ENCODE results near the gene MRGPRX2. TPM values are rescaled to one million over a fixed set of nuclear protein-coding genes. Genes with fewer than 3 reads are reported as not detected.

Gene MRGPRX2
- total RNA-seq = not detected in 2 replicates

DNA sequence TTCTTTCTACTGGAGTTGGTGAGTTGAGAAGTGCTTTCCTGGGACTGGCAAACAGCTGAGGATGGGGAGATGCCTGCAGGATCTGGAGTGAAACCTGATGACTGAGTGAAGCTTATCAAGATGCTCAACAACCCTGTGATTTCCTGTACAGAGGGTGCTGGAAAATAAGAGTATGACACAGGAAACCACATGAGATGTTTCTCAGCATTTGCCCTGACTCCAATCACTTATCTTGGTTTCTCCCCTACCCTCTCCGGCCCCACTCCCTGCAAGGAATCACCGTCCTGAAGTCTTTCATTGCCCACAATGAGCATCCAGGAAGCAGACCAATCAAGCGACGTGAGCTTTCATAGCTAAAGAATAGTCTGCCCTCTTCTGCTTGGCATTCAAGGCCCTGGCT, at the start of gene MRGPRX2:
TSS of gene MRGPRX2 (minus strand) at position 89 of the 400 bp plus-strand sequence. CDS start 4,315 bp downstream, outside the sequence.
- DNase-seq (ENCODE audit: low read depth in 2 of 2) = peak in 1 of 2 donors; percentile 24

DNA sequence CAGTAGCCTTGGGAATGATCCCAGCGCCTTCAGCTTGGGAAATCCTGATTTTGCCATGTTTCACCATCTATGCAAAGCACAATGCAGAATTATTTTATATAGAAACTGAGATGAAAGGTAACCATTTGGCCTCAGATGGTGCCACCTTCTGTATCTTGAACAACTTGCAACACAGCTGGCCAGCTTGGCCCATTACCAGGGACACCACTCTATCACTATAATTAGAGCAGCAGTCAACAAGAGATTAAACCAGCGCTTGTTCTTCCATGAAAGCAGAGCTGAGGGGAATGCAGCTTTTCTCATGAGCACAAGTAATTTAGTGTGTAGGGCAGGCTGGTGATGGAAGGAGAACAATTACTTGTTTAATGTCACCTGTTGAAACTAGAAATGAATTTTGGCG, 49.8 kb upstream of the MRGPRX2 start:
- DNase-seq (ENCODE audit: low read depth in 2 of 2) = peak in 1 of 2 donors; percentile 33

DNA sequence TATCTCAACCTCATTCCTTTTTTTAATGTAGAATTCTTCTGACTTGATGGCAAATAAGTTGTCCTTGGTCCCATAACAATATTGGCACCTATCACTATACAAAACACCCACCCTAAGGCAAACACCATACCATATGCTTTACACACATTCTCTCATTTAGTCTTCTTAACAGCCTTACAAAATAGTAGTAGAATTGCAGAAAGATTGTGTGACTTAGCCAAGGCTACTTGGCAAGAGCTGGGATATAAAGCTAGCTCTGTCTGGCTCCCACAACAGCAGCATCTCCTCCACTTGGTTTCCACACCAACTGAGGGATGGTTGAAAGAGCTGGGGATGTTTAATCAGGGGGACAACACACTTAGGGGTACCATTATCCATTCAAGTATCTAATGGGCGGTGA, 46.6 kb upstream of the MRGPRX2 start:
- no peak for DNase-seq (ENCODE audit: low read depth in 2 of 2)

DNA sequence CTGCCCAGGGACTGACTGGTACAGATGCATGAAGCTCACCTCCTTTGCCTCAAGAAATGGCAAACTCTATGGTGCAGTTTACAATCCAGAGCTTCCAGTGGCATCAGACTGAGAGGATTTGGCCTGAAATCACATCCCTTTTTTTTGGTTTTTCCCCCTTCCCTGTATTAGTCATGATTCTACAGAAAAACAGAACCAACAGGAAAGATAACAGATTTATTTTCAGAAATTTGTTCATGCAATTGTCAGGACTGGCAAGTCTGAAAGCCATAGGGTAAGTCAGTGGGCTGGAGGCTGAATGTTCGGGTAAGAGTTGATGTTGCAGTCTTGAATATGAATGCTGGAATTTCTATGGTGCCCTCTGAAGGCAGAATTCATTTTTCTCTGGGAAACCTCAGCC, 44.5 kb upstream of the MRGPRX2 start:
- no peak for DNase-seq (ENCODE audit: low read depth in 2 of 2)

DNA sequence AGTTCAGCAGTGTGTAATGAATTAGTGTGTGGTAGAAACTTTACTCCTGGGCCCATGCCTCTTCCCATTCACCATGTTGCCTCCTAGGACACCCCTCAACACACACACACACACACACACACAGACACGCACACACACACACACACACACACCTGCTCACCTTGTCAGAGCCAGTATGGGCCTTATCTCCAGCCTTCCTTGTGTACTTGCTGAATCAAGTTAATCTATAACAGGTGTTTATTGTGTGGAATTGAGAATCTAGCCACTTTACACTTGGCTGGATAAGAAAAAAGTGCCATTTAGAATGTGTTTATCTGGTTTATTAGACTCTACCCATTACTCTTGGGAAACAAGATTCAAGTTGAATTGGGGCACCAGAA, 42.0 kb upstream of the MRGPRX2 start:
- no peak for DNase-seq (ENCODE audit: low read depth in 2 of 2)

DNA sequence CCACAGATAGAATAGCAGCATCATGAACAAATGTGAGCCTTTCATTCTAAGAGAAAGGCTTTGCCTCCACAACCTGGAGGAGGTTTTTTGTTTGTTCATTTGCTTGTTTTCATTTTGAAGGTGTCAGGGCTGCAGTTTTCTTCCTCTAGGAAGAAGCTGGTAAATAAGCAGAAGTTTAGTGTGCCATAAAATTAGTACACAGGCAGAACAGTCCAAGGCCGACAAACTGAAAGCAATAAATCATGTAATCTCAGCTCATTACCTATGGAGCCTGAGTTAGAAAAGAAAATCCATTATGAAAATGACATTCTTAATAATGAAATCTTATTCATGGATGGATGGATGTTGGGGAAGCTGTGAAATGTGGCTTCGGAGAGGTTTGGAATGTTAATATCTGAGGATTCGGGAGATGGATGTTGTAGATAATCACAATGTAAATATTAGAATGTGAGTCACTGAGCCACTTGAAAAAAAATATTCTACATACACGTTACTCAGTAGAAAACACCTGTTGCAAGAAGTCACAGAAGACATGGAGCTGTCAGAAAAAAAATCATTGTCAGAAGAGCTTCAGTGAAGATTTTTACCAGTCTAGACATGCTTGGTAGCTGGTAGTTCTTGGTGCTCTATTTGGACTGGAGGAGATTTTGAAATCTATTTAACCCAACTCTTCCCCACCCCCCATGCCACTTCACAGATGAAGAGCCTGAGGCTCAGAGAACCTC, 41.4 kb upstream of the MRGPRX2 start:
- DNase-seq (ENCODE audit: low read depth in 2 of 2) = no peak

DNA sequence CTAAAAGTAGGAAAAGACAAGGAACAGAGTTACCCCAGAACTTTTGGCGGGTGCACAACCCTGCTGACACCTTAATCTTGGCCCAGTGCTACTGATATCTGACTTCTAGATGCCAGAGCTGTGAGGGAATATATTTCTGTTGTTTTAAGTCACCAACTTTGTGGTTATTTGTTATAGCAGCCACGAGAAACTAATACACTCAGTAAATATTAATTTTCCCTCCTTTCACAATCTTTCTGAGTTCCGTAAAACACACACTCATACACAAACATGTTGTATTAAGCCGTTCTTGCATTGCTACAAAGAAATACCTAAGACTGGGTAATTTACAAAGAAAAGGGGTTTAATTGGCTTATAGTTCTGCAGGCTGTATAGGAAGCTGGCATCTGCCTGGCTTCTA, 40.4 kb upstream of the MRGPRX2 start:
- no peak for DNase-seq (ENCODE audit: low read depth in 2 of 2)

DNA sequence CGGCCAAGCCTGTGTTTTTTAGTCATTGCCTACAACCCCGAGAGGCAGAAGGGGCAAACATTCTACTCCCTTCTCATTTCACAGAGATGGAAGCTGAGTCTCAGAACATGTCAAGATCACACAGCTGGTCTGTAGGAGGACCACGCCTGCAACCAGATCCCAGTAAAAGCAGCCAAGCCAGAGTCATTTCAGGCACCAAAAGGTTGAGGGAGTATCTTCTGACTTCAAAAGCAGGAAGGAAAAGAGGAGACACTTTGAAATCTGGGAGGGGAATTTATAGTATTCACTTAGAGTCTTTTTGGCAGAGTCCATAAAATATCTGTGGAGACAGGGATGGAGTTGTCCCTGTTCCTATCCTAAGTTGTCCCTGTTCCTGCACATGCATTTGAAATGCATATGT, 38.6 kb upstream of the MRGPRX2 start:
- DNase-seq (ENCODE audit: low read depth in 2 of 2) = no peak

DNA sequence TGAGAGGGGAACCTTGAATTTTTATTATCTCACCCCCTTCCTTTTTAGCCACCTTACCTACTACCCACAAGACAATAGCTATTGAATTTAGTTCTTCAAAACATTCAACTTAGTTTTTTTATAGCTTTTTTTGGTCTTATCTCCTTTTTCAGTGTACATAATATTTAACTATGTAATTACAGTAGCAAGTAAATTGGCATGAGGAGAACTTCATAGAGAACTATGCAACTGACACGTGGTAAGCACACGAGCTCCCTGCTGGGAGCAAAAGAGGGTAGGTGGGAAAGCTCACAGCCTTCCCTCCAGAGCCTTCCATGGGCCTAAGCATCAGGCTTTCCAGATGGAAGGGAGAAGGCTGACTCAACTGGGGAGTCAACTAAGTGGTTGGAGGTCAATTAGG, 34.3 kb upstream of the MRGPRX2 start:
- no peak for DNase-seq (ENCODE audit: low read depth in 2 of 2)

DNA sequence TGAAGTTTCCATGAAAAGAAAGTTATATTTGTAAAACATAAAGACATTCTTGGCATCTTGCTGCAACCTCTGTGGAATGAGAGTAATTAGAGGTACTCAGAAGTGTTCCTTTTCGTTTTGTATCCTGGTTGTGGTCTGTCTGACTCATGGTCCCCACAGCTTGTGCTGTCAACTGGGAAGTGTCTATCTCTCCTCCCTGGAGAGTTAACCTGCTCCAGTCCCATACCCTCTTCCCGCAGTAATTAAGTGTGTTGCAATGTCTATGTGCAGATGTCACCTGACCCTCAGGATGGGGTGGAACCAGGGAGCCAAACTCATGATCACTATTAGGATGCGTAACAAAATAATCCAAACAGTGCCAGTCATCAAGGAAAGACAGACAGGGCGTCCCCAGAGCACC, 33.5 kb upstream of the MRGPRX2 start:
- no peak for DNase-seq (ENCODE audit: low read depth in 2 of 2)

DNA sequence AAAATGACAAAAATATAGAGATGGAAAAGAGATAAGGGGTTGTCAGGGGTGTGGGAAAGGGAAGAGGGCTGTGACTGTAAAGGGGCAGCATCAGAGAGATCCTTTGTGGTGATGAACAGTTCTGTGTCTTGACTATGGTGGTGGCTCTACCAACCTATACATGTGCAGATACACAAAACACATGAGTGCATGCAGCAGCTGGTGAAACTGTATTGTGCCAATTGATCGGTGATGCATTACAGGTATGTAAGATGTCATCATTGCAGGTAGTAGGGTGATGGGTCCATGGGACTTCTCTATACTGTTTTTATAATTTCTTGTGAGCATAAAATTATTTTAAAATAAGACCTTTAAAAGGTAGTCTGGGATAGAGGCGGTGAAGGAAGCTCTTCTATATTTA, 32.3 kb upstream of the MRGPRX2 start:
- DNase-seq (ENCODE audit: low read depth in 2 of 2) = no peak

DNA sequence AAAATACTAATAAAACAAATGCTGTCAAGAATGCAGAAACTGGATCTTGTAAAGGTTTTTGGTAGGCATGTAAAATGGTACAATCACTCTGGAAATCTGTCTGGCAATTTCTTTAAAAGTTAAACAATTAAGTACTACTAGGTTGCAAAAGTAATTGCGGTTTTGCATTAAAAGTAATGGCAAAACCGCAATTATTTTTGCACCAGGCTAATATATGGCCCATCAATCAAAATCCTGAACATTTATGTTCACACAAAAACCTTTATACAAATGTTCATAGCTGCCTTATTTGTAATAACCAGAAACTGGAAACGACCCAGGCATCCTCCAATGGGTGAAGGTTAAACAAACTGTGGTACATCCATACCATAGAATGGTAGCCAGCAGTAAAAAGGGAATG, 31.8 kb upstream of the MRGPRX2 start:
- no peak for DNase-seq (ENCODE audit: low read depth in 2 of 2)

DNA sequence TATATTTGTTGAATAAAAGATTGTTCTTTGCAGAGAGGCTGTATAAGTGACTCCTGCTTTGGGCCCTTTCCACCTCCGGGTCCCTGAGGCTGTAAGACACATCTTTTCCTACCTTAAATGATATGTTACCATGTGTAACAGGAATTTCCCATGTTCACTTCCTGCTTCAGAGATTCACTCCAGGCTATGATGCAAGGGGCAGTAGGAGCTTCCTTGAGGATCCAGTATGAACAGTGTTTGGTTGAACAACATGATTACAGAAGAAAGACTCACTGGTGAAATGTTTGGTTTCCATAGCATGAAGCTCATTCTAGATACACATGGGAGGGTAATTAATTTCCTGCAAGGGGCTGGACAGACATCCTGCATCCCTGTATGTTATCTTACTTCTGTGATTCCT, 30.8 kb upstream of the MRGPRX2 start:
- peak in 1 of 2 donors; percentile 63 for DNase-seq (ENCODE audit: low read depth in 2 of 2)

DNA sequence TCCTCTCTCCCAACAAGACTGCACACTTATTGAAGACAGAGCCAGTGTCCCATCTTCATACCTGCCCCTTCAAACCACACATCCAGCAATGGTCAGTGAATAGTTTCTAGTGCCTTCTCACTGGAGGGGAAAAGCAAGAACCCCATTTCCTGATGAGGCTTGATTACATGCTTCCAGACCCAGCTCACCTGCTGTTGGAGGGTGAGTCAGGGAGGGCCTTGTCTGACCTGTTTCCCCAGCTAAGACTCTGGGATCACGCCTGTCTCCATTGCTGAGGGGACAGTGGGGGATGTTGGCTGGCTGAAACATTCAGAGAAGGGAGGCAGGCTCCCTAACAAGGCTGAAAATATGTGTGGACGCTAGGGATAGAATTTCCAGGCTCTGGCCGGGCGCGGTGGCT, 28.9 kb upstream of the MRGPRX2 start:
- DNase-seq (ENCODE audit: low read depth in 2 of 2) = no peak

DNA sequence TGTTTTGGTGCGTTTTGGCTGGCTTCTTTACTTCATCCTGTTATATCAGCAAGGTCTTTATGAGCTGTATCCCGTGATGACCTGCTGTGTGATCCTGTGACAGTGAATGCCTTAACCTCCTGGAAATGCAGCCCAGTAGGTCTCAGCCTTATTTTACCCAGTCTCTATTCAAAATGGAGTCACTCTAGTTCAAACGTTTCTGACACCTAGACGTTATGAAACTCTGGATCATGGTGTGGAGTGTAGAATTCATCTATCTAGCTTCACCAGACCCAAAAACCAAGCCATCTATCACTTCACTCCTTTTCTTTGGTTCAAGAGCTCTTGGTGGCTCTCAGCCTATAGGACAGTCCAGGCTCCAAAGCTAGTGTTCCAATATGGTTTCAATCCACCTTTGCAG, 28.3 kb upstream of the MRGPRX2 start:
- no peak for DNase-seq (ENCODE audit: low read depth in 2 of 2)

DNA sequence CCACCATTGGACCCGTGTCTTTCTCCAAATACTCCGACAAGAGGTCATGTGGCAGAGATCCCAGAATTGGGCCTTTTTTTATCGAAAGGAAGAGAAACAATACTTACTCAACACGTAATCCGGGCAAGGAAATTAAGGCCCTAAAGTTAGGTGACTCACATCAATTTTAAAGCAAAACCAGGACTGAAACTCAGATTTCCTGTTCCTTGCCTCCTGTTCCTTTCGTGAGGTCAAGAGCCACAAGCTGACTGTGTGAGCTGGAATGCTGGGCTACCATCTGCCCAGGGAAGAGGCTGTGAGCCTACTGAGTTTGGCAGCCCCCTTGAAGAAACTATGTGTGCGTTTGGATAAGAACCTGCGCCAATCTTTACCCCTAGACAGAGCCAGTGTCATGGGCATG, 27.1 kb upstream of the MRGPRX2 start:
- peak in 1 of 2 donors; percentile 94 for DNase-seq (ENCODE audit: low read depth in 2 of 2)

DNA sequence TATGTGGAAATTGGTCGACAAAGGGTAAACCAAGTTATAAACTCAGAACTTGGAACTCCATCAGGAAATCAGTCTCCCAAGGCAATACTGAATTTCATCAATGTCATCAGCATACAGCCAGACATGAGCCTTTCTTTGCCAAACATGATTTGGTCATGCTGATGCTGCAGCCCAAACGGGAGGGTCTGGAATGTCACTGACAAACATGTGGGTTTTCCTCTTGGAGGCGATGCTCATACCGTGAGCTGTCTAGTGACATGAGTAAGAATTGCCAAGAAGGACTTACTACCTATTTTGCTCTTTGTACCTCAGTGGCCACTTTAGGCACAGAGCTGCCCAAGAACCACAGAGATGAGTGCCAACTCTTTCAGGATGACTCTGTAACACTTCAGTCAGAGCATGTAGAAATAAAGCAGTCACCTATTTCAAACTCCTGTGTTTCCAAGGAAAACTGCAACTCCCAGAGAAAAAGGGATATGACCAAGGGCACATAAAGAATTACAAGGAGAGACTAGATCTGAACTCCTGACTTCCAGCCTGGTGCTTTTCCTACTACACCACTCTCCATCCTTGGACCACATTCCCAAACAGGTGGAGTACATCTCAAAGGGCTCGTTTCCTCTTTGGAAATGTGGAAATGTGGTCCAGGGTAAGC, 24.3 kb upstream of the MRGPRX2 start:
- no peak for DNase-seq (ENCODE audit: low read depth in 2 of 2)

DNA sequence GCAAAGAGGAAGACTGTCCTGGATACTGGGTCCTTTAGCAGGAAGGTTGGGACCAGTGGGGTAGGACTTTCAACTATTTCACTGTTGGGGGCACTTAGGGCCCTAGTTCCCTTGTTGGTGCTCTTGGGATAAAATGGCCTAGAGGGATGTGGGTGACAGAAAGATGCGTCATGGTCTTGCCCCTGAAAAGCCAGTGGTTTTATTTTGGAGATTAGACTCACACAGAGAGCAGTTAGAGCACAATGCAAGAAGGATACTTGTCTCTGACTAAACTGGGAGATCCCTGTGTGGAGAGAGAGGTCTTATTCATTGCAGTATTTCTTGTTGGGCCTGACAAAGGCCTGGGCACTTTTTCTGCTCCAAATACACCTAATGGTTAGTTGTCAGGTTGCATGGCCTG, 22.6 kb upstream of the MRGPRX2 start:
- DNase-seq (ENCODE audit: low read depth in 2 of 2) = no peak

DNA sequence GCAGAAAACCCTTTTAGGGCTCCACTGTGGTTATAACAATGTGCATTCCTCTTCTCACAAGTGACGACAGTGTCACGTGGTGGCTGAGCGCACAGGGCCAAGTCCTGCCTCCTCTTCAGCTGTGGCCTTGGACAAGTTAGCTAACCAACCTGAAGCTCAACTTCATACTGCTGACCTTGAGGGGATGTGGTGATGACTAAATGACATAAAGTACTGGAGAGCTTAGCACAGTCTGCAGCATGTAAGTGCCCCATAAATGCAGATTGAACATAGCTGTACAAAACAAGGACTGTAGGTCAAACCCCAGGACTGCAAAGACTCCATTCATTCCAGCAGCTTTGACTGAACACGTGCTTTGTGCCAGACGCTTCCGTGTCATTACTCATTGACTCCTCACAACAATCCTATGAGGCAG, 20.1 kb upstream of the MRGPRX2 start:
- DNase-seq (ENCODE audit: low read depth in 2 of 2) = peak; percentile 68 to 85

DNA sequence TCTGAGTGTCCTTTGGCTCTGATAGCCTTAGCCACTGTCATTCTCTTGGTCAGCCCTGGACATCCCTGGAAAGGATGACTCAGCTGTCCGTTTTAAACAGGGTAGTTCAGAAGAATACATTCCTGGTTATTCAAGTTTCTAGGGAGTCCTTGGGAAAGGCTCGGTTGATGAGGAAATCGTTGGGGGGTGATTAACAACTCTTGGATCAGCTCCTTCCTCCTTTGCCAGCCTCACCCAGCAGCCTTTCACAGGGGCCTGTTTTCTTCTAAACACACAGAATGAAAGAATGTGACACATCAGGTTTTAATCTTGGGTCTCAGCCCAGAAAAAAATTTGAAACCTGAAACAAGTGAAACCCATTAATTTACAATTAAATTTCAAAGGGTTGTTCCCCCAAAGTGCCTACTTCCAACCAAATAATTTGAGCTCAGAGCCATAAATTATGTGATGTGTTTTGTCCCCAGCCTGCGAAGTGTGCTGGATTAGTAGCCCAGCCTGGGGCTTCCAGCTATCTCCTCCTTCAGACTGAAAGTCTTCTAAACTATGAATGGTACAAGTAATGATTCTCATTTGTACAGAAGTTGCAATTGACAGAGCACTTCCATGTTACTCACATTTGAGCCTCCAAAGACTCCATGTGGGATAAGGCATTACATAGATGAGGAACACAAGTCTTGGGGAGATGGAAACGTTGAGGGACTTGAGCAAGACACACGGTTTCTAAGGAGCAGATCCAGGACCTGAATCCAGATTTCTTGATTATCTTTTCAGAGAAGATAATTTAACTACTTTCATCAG, 19.3 kb upstream of the MRGPRX2 start:
- DNase-seq (ENCODE audit: low read depth in 2 of 2) = peak; percentile 47 to 86

DNA sequence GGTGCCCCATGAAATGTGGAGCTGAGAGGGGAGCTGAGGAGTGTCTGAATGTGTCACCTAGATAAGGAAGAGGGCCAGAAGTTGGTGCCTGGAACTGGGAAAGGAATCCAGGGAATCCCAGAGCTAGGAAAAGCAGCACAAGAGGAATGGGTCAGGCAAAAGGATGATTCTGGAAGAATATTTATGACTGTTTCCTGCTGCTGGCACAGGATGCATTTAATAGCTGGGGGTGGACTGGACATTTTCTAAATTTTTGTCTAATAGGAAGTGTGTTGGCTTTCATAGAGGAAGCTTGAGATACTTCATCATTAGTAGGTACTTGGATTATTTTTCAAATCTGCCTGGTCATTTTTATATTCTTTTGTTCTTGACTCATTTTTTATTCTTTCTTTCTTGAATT, 17.4 kb upstream of the MRGPRX2 start:
- DNase-seq (ENCODE audit: low read depth in 2 of 2) = peak in 1 of 2 donors; percentile 49

Measured in dermis microvascular lymphatic vessel endothelial cell (primary cell).